Endothelial cell of umbilical vein (primary cell): ENCODE measurements around the gene TGM4.

Experiments used
- CTCF ChIP-seq, 2 donors: IDR thresholded peaks; 1 replicate in 1 of 2; 2 replicates in 1 of 2; pipeline ENCODE4 v1.5.1; 2011; ENCODE audit warnings: low read length in 2 of 2, mild to moderate bottlenecking in 2 of 2, moderate library complexity in 2 of 2, control low read depth in 1 of 2, inconsistent platforms in 1 of 2, low read depth in 1 of 2; ENCODE audit not compliant: insufficient read depth in 1 of 2; ENCODE audit errors: extremely low read depth in 1 of 2
- EZH2 ChIP-seq: IDR thresholded peaks from 2 replicates; pipeline ENCODE4 v1.6.1; 2012; ENCODE audit warnings: borderline replicate concordance, low read depth, mild to moderate bottlenecking, moderate library complexity, low read length, inconsistent platforms; ENCODE audit not compliant: severe bottlenecking
- MAX ChIP-seq: IDR thresholded peaks from 2 replicates; pipeline ENCODE4 v1.6.1; 2011; ENCODE audit not compliant: insufficient read depth, insufficient read length
- POLR2A ChIP-seq: IDR thresholded peaks from 2 replicates; pipeline ENCODE4 v1.6.1; 2012; ENCODE audit warnings: low read depth, mild to moderate bottlenecking, control low read depth, low read length

GRCh38 chr3:44832032-44832431 lies 42.4 kb upstream of the TGM4 start:
- TF ChIP-seq MAX (no peak), CTCF (IDR thresholded peaks at IDR 0.05; ENCODE audit: extremely low read depth in 1 of 2, insufficient read depth in 1 of 2, low read depth in 1 of 2, low read length in 2 of 2) (no peak), POLR2A (no peak), EZH2 (no peak)
